Gastroesophageal sphincter (tissue), 4 donors: Measurements from ENCODE around the gene KERA. TPM values are rescaled to one million over a fixed set of nuclear protein-coding genes. Genes with fewer than 3 reads are reported as not detected.

Source experiments
- ATAC-seq: fragments of 150-250 bp; one replicate; pipeline ENCODE4 v1.9.1; 2016; ENCODE audit warnings: mild to moderate bottlenecking, moderate library complexity
- H3K27ac ChIP-seq, 4 donors: fragments of 200-600 bp; sonication (generic) in 3 of 4; 1 replicate in 3 of 4; 2 replicates in 1 of 4; pipeline ENCODE4 v1.5.1; 2016 to 2019
- H3K27me3 ChIP-seq: fragments of 200-600 bp; sonication (generic); one replicate; pipeline ENCODE4 v1.5.1; 2019
- H3K36me3 ChIP-seq, 2 donors: fragments of 200-600 bp; sonication (generic); one replicate each; pipeline ENCODE4 v1.5.1; 2019; ENCODE audit warnings: control low read depth in 1 of 2
- H3K4me1 ChIP-seq, 3 donors: fragments of 200-600 bp; sonication (generic); 1 replicate in 2 of 3; 2 replicates in 1 of 3; pipeline ENCODE4 v1.5.1; 2016 to 2019; ENCODE audit warnings: control low read depth in 2 of 3
- H3K4me3 ChIP-seq, 2 donors: fragments of 200-600 bp; sonication (generic); one replicate each; pipeline ENCODE4 v1.5.1; 2019; ENCODE audit warnings: mild to moderate bottlenecking in 1 of 2, moderate library complexity in 1 of 2
- H3K9me3 ChIP-seq, 3 donors: fragments of 200-600 bp; sonication (generic); one replicate each; pipeline ENCODE4 v1.5.1; 2017 to 2019; ENCODE audit warnings: control low read depth in 2 of 3
- CTCF ChIP-seq, 4 experiments: fragments of 200-600 bp in 2 of 4; fragments of 450-650 bp in 2 of 4; sonication (generic) in 1 of 4; IDR thresholded peaks; one replicate each; pipeline ENCODE4 v1.5.1; 2017 to 2019; ENCODE audit warnings: antibody characterized with exemption in 4 of 4, mild to moderate bottlenecking in 2 of 4, moderate library complexity in 2 of 4
- EP300 ChIP-seq: sonication (generic); formaldehyde crosslinking; IDR thresholded peaks from one replicate; pipeline ENCODE4 v1.6.1; 2017; ENCODE audit warnings: antibody characterized with exemption, mild to moderate bottlenecking
- POLR2A ChIP-seq, 2 donors: fragments of 450-650 bp; IDR thresholded peaks; one replicate each; pipeline ENCODE4 v1.6.1; 2017; ENCODE audit warnings: antibody characterized with exemption in 2 of 2, mild to moderate bottlenecking in 2 of 2, moderate library complexity in 1 of 2
- POLR2AphosphoS5 ChIP-seq: sonication (generic); formaldehyde crosslinking; IDR thresholded peaks from one replicate; pipeline ENCODE4 v1.6.1; 2017; ENCODE audit warnings: antibody characterized with exemption
- WGBS, 2 donors: methylation state at CpG; one replicate each; pipeline ENCODE4 v1.1.5; 2018; ENCODE audit warnings: low coverage in 1 of 2; 5-methylcytosine and 5-hydroxymethylcytosine counted together
- total RNA-seq, 4 donors: library from RNA; depleted of rRNA; stranded (reverse); fragments of >200 nt; gene quantifications; one replicate each; pipeline ENCODE4 v1.1.0, GENCODE V29; 2016

KERA gene
- total RNA-seq, 4 donors from 2014 or later, result not detected

- no peak for ATAC-seq
These were observed 36.7 kb downstream of the KERA start for GRCh38 chr12:91021076-91021475.

GRCh38 chr12:91019455-91019854, 38.4 kb downstream of the KERA start:
- Histone ChIP-seq H3K4me3 (no peak overlapping the region), H3K27me3 (no peaks in the 10 kb centered on the region), H3K27ac (no peak overlapping the region), H3K4me1 (peaks cover 0 to 14% (median 0%) of the 10 kb centered on the region in 3 donors), H3K9me3 (no peaks in the 10 kb centered on the region), H3K36me3 (no peaks in the 10 kb centered on the region)
- no peak for ATAC-seq
- TF ChIP-seq POLR2A (IDR thresholded peaks at IDR 0.05), result no peak
- 87 to 93% methylated on average over 3 to 4 of the region's 4 CpGs for WGBS, 2 donors

More at GRCh38 chr12:91021076-91021475, 36.7 kb downstream of the KERA start:
- Histone ChIP-seq H3K9me3 (no peaks in the 10 kb centered on the region), H3K27ac (no peak overlapping the region), H3K4me1 (peaks cover 0 to 14% (median 0%) of the 10 kb centered on the region in 3 donors), H3K27me3 (no peaks in the 10 kb centered on the region), H3K4me3 (no peak overlapping the region), H3K36me3 (no peaks in the 10 kb centered on the region)
- WGBS, 2 donors, result 56 to 60% methylated on average over 2 of the region's 2 CpGs
- no peak for TF ChIP-seq CTCF (IDR thresholded peaks at IDR 0.05)
- TF ChIP-seq EP300, result no peak
- no peak for TF ChIP-seq POLR2AphosphoS5
- TF ChIP-seq POLR2A (IDR thresholded peaks at IDR 0.05), result no peak

GRCh38 chr12:91017511-91018263, 40.1 kb downstream of the KERA start:
- peak overlapping the region in 1 of 4 donors; percentile 55 for H3K27ac ChIP-seq
- H3K4me1 ChIP-seq, result peaks cover 0 to 14% (median 0%) of the 10 kb centered on the region in 3 donors
- no peaks in the 10 kb centered on the region for H3K9me3 ChIP-seq
- WGBS, 2 donors, result 57 to 68% methylated on average over 4 of the region's 5 CpGs
- no peaks in the 10 kb centered on the region for H3K36me3 ChIP-seq
- ATAC-seq, result no peak
- no peaks in the 10 kb centered on the region for H3K27me3 ChIP-seq
- no peak overlapping the region for H3K4me3 ChIP-seq
- no peak for TF ChIP-seq POLR2A (IDR thresholded peaks at IDR 0.05)
- no peak for TF ChIP-seq EP300
- TF ChIP-seq CTCF (IDR thresholded peaks at IDR 0.05), result no peak
- TF ChIP-seq POLR2AphosphoS5, result no peak

- no peak for TF ChIP-seq POLR2AphosphoS5
- no peak for TF ChIP-seq POLR2A (IDR thresholded peaks at IDR 0.05)
- TF ChIP-seq CTCF (IDR thresholded peaks at IDR 0.05), result no peak
- TF ChIP-seq EP300, result no peak
- ATAC-seq, result peak; percentile 93
These were observed 40.8 kb downstream of the KERA start for GRCh38 chr12:91017043-91017442.

GRCh38 chr12:91009319-91009950, 48.4 kb downstream of the KERA start:
- Histone ChIP-seq H3K36me3 (no peaks in the 10 kb centered on the region), H3K27ac (no peak overlapping the region), H3K27me3 (no peaks in the 10 kb centered on the region), H3K4me3 (no peak overlapping the region), H3K4me1 (no peaks in the 10 kb centered on the region), H3K9me3 (no peaks in the 10 kb centered on the region)
- ATAC-seq, result no peak
- no peak for TF ChIP-seq POLR2A (IDR thresholded peaks at IDR 0.05)
- TF ChIP-seq CTCF (IDR thresholded peaks at IDR 0.05), result no peak
- TF ChIP-seq EP300, result no peak
- no peak for TF ChIP-seq POLR2AphosphoS5
- WGBS, 2 donors, result 73 to 92% methylated on average over 1 of the region's 1 CpG

More at GRCh38 chr12:91017043-91017442, 40.8 kb downstream of the KERA start:
- Histone ChIP-seq H3K4me1 (peaks cover 0 to 14% (median 0%) of the 10 kb centered on the region in 3 donors), H3K9me3 (no peaks in the 10 kb centered on the region), H3K27ac (no peak overlapping the region), H3K36me3 (no peaks in the 10 kb centered on the region), H3K4me3 (no peak overlapping the region), H3K27me3 (no peaks in the 10 kb centered on the region)
- WGBS, 2 donors, result 36 to 63% methylated on average over 1 of the region's 1 CpG
